HTR-8/SVneo (cell line): Measurements from ENCODE around the gene LRRC14B.
"Not testable (repeated sequence)": the region's sequence is repeated elsewhere in the genome, so short reads cannot be mapped to it uniquely, and the experiment has no call there.

Experiments used
- DNase-seq: peaks from one replicate; pipeline ENCODE4 v3.0.0; 2011; ENCODE audit warnings: low spot score, mixed read lengths; ENCODE audit not compliant: insufficient read length
- FAIRE-seq: peaks from 2 replicates; lab custom pipeline; 2011; peaks lifted over from hg19 to GRCh38; lab: Jason Lieb, UNC

The LRRC14B gene

DNA sequence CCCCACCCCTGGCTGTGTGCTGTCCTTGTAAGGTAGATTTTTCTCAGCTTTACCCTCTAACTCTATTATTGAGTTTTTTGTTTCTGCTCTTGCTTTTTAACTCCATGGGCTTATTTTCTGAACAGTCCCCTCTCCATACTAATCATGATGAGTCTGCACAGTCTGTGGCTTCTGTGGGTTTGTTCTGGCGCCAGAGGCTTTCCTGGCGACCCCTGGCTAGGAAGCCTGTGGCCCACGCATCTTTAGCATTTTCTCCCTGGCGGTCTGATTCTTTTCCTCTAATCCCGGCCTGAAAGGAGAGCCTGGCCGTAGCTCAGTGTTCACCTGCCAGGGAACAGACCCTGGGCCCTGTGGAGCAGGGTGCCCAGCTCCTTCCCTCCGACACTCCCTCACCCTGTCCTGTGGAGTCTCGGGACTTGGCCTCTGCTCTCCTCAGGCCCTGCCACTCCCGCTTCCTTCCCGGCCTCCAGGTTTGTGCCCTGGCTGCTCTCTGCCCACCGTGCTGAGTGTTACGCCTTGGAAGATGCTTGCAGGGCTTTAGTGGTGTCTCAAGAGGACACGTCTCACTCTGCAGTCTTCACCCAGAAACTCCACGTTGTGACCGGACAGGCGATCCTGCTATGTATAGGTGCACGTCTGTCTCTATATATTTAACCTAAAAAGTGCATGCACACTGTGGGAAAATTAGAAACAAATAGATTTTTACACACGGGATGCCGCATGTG, 31.7 kb upstream of the LRRC14B start:
- FAIRE-seq = no peak
- no peak for DNase-seq

- FAIRE-seq = no peak
- DNase-seq = no peak
Observed at GRCh38 chr5:160173-160510, 31.2 kb upstream of the LRRC14B start.

DNA sequence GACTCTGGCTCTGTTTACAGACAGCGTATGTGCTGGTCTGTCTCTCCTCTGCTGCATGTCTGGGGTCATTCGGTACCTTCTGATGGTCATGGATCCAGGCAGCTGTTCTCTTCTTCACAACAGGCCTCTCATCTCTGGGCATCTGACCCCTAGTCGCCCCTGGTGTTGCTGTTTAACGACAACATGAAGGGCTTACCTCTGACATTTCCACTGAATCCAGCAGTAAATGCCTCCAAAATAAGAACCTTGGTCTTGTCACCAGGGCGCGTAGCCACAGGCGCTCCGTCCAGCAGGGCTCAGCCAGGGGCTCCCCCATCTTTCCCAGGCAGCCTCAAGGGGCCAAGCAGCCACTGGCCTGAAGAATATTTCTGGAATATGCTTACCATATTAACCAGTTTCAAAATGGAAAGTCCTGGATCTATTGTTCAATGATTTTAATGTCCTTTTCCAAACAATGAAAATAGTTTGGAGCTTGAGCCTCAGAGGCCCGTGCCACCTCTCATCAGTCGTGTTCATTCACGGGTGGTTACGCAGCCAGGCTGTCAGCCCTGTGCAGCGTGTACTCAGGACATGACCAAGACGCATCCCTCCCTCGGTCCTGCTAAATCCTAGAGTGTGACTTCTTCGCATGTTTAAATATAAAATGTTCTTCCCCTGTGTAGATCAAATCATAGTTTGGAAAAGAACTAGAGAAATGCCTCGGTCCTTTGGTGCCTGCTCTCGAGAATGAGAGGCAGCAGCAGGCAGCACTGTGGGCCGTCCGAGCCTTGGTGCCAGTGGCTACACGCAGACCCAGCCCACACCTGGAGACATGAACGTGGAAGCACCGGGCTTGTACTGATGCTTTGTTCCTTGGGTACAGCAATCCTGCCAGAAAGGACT, 30.1 kb upstream of the LRRC14B start:
- no peak for DNase-seq
- no peak for FAIRE-seq

DNA sequence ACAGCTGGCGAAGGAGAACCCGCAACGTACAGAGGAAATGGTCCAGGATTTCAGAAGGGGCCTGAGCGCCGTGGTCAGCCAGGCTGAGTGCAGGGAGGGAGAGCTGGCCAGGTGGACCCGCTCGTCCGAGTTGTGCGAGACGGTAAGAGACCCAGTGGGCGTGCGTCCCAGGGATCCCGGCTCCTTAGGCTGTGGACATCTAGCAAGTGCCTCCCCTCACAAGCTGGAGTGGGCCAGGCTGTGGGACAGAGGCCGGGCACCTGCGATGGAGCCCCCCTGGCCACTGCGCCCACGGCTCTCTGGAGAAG, 29.5 kb upstream of the LRRC14B start:
- FAIRE-seq (no peak), DNase-seq (no peak)

DNA sequence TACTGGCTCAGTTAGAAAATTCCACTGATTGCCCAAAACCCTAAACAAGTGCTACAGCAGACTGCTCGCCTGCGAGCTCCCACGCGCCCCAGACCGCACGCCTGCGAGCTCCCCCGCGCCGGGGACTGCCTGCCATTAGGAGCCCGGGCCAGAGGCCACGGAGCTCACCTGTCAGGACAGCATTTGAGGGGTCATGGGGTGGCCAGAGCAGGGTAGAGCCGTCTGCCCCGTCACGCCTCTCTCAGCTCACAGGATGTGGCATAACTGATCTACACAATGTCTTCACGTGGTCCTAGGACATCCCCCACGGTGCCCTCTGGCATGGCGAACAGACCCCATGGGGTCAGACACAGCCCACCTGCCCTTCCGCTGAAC, 29.1 kb upstream of the LRRC14B start:
- DNase-seq (no peak), FAIRE-seq (no peak)

DNA sequence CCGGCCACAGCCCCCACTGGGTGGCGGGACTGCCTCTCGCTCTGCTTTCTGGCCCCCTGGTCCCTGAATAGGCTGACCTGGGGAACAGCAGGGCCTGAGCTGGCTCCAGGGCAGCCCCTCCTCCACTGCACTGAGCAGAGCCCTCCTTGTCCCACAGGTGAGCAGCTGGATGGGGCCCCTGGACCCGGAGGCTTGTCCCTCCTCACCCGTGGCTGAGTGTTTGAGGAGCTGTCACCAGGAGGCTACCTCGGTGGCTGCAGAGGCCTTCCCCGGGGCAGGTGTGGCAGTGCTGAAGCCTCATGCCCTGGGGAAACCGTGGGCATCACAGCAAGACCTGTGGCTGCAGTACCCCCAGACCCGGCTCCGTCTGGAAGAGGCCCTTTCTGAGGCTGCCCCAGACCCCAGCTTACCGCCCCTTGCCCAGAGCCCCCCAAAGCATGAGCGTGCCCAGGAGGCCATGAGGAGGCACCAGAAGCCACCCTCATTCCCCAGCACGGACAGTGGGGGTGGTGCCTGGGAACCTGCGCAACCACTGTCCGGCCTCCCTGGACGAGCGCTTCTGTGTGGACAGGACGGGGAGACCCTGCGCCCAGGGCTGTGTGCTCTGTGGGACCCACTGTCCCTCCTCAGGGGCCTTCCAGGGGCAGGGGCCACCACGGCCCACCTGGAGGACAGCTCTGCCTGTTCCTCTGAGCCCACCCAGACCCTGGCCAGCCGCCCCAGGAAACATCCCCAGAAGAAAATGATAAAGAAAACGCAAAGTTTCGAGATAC, 28.5 kb upstream of the LRRC14B start:
- FAIRE-seq (no peak), DNase-seq (no peak)

DNA sequence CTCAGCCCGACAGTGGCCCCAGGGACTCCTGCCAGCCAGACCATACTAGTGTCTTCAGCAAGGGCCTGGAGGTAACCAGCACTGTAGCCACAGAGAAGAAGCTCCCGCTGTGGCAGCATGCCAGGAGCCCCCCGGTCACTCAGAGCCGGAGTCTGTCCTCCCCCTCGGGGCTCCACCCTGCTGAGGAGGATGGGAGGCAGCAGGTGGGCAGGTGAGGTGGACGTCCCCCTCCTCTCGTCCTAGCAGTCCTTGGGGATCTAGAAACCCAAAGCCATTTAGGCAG, 28.0 kb upstream of the LRRC14B start:
- no peak for FAIRE-seq
- no peak for DNase-seq

DNA sequence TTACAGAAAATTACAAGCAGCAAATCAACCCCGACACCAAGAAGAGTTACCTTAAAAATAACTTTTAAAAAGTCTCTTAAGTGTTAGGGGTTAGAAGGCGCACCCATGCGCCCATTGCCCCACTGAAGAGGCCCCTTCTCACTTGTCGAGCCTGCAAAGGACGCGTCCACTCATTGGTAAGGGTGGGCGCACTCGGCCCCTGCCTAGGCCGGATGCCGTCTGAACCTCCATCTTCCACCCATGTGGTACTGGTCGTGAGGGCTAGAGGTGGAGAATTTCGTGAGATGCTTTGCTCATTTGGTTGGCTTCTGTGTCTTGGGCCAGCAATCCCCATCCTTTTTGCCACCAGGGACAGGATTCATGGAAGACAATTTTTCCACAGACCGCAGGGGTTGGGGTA, 27.5 kb upstream of the LRRC14B start:
- no peak for DNase-seq

DNA sequence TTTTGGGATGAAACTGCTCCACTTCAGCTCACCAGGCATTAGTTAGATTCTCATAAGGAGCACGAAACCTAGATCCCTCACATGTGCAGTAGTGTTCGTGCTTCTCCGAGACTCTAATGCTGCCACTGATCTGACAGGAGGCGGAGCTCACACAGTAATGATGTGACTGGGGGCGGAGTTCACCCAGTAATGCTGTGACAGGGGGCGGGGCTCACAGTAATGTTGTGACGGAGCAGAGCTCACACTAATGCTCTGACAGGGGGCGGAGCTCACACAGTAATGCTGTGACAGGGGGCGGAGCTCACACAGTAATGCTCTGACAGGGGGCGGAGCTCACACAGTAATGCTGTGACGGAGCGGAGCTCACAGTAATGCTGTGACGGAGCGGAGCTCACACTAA, 27.1 kb upstream of the LRRC14B start:
- FAIRE-seq = peak; percentile 57
- no peak for DNase-seq

More for the DNA sequence above, 27.5 kb upstream of the LRRC14B start:
- FAIRE-seq = no peak

DNA sequence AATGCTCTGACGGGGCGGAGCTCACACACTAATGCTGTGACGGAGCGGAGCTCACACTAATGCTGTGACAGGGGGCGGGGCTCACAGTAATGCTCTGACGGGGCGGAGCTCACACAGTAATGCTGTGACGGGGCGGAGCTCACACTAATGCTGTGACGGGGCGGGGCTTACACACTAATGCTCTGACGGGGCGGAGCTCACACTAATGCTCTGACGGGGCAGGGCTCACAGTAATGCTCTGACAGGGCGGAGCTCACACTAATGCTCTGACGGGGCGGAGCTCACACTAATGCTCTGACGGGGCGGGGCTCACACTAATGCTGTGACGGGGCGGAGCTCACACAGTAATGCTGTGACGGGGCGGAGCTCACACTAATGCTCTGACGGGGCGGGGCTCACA, 26.5 kb upstream of the LRRC14B start:
- not testable (repeated sequence) for FAIRE-seq, DNase-seq

GRCh38 chr5:166441-167372, 24.6 kb upstream of the LRRC14B start:
- peak; percentile 13 for FAIRE-seq
- DNase-seq = no peak

DNA sequence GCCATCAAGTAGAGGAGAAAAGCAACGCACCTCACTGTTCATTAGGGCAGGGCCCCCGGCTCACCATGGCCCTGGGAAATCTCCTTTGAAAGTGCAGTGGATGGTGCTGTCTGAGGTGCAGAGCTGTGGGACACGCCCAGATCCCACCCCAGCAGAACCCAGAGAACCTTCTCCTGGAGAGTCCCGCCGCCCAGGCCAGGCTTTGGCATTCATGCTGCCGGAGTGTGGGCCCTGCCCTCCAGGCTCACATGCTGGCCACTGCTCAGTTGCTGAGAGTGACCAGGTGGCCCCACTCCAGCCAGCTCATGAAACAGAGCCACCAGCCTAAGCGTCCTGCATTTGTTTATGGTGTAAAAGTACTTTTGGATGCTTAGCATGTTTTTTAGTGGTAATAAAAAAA, 23.8 kb upstream of the LRRC14B start:
- FAIRE-seq (no peak), DNase-seq (no peak)

- DNase-seq = peak; percentile 93
- FAIRE-seq = peak; percentile 72
Observed at GRCh38 chr5:167982-168660, 23.2 kb upstream of the LRRC14B start.

GRCh38 chr5:169071-169727, 22.1 kb upstream of the LRRC14B start:
- FAIRE-seq = peak; percentile 84
- no peak for DNase-seq

- no peak for DNase-seq
- no peak for FAIRE-seq
Observed at GRCh38 chr5:169728-170094, 21.6 kb upstream of the LRRC14B start.

GRCh38 chr5:170971-171800, 20.1 kb upstream of the LRRC14B start:
- DNase-seq (no peak), FAIRE-seq (no peak)

- DNase-seq = no peak
- peak; percentile 28 for FAIRE-seq
Observed at GRCh38 chr5:171801-172331, 19.4 kb upstream of the LRRC14B start.

DNA sequence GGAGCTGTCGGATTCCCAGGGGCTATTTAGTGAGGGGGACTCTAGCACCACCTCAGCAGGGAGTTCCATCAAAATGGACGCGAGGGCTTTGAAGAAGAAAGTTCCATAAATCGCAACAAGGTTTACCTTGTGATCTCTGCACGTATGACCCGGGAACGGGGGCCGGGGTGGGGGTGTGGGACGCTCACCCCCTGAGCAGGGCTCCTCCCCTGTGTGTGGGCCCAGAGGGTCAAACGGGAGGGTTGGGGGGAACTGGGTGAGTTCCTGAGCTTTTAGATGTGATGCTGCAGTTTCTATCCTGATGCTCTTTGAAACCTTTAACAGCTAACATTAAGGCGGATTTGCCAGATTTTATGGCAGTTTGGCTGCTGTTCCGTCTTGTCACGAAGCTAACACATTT, 18.9 kb upstream of the LRRC14B start:
- DNase-seq (no peak), FAIRE-seq (no peak)
